Fibroblast of mammary gland (primary cell): ENCODE measurements around the gene IGF1R.

Experiments used
- DNase-seq: peaks from one replicate; pipeline ENCODE4 v3.0.0-alpha.2; 2010; ENCODE audit warnings: low read depth
- H3K4me3 ChIP-seq: 2 replicates; pipeline ENCODE4 v1.5.1; 2011; ENCODE audit warnings: low read depth, mild to moderate bottlenecking, low read length, moderate library complexity; ENCODE audit not compliant: control insufficient read depth
- CTCF ChIP-seq: conservative IDR thresholded peaks from 2 replicates; pipeline ENCODE4 v1.5.1; 2011; ENCODE audit warnings: low read depth, low read length, inconsistent platforms; ENCODE audit not compliant: control insufficient read depth, insufficient read depth

Gene IGF1R

GRCh38 chr15:98969126-98969735, 320.9 kb downstream of the IGF1R start:
- DNase-seq, result no peak
- no peak for TF ChIP-seq CTCF
- no peak overlapping the region for H3K4me3 ChIP-seq

- DNase-seq, result no peak
- no peak for TF ChIP-seq CTCF
- no peak overlapping the region for H3K4me3 ChIP-seq
Measured at GRCh38 chr15:98970799-98971198, 322.5 kb downstream of the IGF1R start.

- H3K4me3 ChIP-seq, result no peak overlapping the region
- no peak for TF ChIP-seq CTCF
- DNase-seq, result no peak
Measured at GRCh38 chr15:98976500-98976899, 328.2 kb downstream of the IGF1R start.

- no peak overlapping the region for H3K4me3 ChIP-seq
- no peak for DNase-seq
- TF ChIP-seq CTCF, result no peak
Measured at GRCh38 chr15:98977441-98977840, 329.1 kb downstream of the IGF1R start.

GRCh38 chr15:98978153-98978552, 329.8 kb downstream of the IGF1R start:
- TF ChIP-seq CTCF, result no peak
- no peak overlapping the region for H3K4me3 ChIP-seq
- no peak for DNase-seq

- no peak for TF ChIP-seq CTCF
- H3K4me3 ChIP-seq, result no peak overlapping the region
- DNase-seq, result no peak
Measured at GRCh38 chr15:98980899-98981228, 332.5 kb downstream of the IGF1R start.
